ENCODE results near the gene NRP1.
"Not testable (repeated sequence)": the region's sequence is repeated elsewhere in the genome, so short reads cannot be mapped to it uniquely, and the experiment has no call there.

NRP1 gene

DNA sequence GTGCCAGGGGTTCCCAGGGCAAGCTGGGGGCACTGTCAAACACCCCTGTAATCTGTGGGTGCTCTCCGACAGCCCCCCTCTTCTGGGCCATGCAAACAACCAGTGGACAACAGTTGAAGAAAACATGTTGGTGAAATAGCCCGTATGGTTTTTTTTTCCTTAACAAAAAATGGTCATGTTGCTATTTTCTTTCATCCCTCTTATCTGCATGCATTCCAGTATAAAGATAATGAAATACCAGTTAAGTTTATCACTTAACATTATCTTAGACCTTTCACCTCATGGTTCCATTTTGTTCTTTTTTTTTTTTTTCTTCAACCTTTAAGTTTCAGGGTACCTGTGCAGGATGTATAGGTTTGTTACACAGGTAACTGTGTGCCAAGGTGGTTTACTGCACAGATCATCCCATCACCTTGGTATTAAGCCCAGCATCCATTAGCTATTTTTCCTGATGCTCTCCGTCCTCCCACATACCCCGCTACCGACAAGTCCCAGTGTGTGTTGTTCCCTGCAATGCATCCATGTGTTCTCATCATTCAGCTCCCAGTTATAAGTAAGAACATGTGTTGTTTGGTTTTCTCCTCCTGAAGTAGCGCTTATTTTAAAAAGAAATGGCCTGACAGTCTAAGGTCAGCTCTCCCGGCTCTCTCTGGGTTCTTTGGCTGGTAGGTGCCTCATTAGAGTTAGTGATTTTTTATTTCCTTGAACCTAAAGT lies 110.1 kb downstream of the NRP1 start:
- no peak overlapping the region for H3K4me3 ChIP-seq (ENCODE audit: low read depth, low read length)
- no peaks in the 10 kb centered on the region for H3K36me3 ChIP-seq
- DNase-seq, result no peak
- TF ChIP-seq, protein P1, sequence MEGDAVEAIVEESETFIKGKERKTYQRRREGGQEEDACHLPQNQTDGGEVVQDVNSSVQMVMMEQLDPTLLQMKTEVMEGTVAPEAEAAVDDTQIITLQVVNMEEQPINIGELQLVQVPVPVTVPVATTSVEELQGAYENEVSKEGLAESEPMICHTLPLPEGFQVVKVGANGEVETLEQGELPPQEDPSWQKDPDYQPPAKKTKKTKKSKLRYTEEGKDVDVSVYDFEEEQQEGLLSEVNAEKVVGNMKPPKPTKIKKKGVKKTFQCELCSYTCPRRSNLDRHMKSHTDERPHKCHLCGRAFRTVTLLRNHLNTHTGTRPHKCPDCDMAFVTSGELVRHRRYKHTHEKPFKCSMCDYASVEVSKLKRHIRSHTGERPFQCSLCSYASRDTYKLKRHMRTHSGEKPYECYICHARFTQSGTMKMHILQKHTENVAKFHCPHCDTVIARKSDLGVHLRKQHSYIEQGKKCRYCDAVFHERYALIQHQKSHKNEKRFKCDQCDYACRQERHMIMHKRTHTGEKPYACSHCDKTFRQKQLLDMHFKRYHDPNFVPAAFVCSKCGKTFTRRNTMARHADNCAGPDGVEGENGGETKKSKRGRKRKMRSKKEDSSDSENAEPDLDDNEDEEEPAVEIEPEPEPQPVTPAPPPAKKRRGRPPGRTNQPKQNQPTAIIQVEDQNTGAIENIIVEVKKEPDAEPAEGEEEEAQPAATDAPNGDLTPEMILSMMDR (IDR thresholded peaks at IDR 0.05; ENCODE audit: low read depth, low read length), result no peak
- H3K27me3 ChIP-seq (ENCODE audit: insufficient read depth, low read depth, severe bottlenecking), result no peaks in the 10 kb centered on the region
- no peaks in the 10 kb centered on the region for H3K9me3 ChIP-seq (ENCODE audit: severe bottlenecking)
- no peak overlapping the region for H3K27ac ChIP-seq

DNA sequence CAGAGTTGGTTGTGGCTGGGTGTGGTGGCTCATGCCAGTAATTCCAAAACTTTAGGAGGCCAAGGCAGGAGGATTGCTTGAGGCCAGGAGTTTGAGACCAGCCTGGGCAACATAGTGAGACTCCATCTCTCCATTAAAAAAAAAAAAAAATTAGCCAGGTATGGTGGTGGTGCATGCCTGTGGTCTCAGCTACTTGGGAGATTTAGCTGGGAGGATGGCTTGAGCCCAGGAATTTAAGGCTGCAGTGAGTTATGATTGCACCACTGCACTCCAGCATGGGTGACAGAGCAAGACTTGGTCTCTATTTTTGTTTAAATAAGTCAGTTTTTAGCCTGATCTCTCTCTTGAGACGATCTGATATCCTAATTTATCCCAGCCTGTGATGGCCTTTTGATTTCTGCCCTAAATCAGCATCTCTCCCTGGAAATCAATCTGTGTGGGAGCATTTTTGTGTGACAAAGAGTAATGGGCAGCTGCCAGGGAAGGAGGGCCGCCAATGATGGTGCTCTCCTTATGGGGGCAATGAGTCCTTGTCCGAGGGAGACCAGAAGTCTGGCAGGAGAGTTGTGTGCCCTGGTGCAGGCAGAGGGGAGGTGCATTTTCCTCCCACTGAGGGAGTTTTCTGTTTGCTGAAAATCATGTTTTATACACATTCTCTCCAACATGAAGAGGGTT lies 111.0 kb downstream of the NRP1 start:
- TF ChIP-seq, protein P1 (IDR thresholded peaks at IDR 0.05; ENCODE audit: low read depth, low read length), result no peak
- no peak overlapping the region for H3K4me3 ChIP-seq (ENCODE audit: low read depth, low read length)
- no peak overlapping the region for H3K27ac ChIP-seq
- no peaks in the 10 kb centered on the region for H3K9me3 ChIP-seq (ENCODE audit: severe bottlenecking)
- no peaks in the 10 kb centered on the region for H3K27me3 ChIP-seq (ENCODE audit: insufficient read depth, low read depth, severe bottlenecking)
- DNase-seq, result no peak
- H3K36me3 ChIP-seq, result no peaks in the 10 kb centered on the region

DNA sequence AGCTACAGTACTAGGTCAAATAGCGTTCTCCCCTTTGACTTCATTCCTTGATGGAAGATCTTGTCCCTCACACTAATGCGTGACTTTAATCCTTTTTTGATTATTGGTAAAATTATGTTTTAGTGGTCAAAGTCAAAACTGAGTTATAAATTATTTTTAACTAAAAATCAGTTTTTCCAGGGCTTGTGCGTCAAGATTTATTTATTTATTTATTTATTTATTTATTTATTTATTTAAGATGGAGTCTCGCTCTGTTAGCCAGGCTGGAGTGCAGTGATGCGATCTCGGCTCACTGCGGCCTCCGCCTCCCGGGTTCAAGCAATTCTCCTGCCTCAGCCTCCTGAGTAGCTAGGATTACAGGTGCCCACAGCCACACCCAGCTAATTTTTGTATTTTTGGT lies 112.2 kb downstream of the NRP1 start:
- not testable (repeated sequence) for H3K36me3 ChIP-seq

DNA sequence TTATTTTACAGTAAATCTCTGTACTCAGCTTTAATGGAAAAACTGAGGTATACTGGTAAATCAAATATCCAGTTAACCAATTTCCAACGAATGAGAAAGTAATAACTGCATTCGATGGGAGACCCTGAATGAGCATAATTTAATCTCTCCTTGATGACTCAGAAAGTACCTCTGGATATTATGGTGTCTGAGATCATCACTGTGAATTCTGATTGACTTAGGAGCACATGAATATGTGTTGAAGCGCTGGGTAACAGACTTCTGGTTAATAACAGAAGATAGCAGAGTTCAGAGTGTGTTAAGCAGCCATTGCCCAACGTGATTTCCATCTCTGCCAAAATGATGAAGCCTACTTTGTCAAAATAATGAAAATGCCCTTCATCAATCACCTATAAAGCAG lies 116.6 kb downstream of the NRP1 start:
- Histone ChIP-seq H3K27me3 (ENCODE audit: insufficient read depth, low read depth, severe bottlenecking) (no peaks in the 10 kb centered on the region), H3K36me3 (no peaks in the 10 kb centered on the region), H3K9me3 (ENCODE audit: severe bottlenecking) (no peaks in the 10 kb centered on the region), H3K4me3 (ENCODE audit: low read depth, low read length) (no peak overlapping the region), H3K27ac (no peak overlapping the region)
- no peak for DNase-seq
- TF ChIP-seq, protein P1 (IDR thresholded peaks at IDR 0.05; ENCODE audit: low read depth, low read length), result no peak

More for the DNA sequence above, 112.2 kb downstream of the NRP1 start:
- not testable (repeated sequence) for DNase-seq; H3K9me3 ChIP-seq (ENCODE audit: severe bottlenecking); H3K4me3 ChIP-seq (ENCODE audit: low read depth, low read length); H3K27me3 ChIP-seq (ENCODE audit: insufficient read depth, low read depth, severe bottlenecking); H3K27ac ChIP-seq

DNA sequence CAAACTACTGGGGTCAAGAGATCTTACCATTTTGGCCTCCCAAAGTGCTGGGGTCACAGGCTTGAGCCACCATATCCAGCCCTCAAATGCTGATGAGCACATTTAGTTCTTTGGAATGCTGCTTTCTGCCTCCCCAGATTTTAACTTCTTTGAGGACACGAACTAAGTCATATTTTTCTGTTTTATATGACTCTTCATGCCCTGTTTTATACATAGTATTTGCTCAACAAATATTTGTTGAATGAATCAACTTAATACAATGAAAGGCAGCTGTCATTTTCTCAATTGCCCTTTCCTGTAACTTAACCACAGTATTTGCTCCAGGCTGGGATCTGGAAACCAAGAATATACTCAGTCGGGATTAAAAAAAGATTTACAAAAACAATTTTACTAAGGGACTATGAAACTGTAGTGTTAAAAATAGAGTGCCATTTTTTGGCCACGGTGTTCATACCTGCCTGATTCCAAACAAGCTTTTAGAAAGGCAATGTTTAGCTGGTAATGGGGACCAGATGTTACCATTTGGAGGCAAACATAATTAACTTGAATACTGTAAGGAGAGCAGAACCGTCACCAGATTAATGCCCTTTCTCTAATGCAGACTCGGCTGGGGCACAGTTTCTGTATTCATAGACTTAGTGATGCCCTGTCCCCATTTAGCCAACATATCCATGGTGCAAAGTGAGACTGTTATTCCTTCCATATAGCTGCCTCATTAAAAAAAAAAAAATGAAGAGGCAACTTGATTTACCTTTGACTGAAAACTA lies 117.6 kb downstream of the NRP1 start:
- TF ChIP-seq, protein P1 (IDR thresholded peaks at IDR 0.05; ENCODE audit: low read depth, low read length), result no peak
- no peaks in the 10 kb centered on the region for H3K36me3 ChIP-seq
- H3K27me3 ChIP-seq (ENCODE audit: insufficient read depth, low read depth, severe bottlenecking), result no peaks in the 10 kb centered on the region
- DNase-seq, result no peak
- H3K9me3 ChIP-seq (ENCODE audit: severe bottlenecking), result no peaks in the 10 kb centered on the region
- H3K4me3 ChIP-seq (ENCODE audit: low read depth, low read length), result no peak overlapping the region
- H3K27ac ChIP-seq, result no peak overlapping the region

DNA sequence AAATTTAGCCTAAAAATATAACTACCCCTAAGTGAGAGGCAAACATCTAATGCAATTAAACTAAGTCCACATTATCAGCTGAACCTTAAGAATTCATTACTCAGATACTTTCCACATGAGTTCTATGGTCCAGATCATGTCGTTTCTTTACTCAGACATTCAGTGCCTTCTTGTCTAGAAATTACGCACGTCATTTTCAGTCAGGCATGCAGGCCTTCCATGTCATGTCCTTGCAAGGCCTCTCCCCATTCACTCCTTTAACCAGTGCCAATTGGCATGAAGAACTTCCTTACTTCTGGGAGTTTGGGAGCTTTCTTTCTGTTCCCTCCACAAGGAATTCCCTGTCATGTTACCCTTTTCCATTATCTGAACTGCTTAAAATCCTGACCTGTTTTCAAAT lies 118.8 kb downstream of the NRP1 start:
- Histone ChIP-seq H3K4me3 (ENCODE audit: low read depth, low read length) (no peak overlapping the region), H3K27ac (no peak overlapping the region), H3K27me3 (ENCODE audit: insufficient read depth, low read depth, severe bottlenecking) (no peaks in the 10 kb centered on the region), H3K9me3 (ENCODE audit: severe bottlenecking) (no peaks in the 10 kb centered on the region), H3K36me3 (no peaks in the 10 kb centered on the region)
- no peak for DNase-seq
- TF ChIP-seq, protein P1 (IDR thresholded peaks at IDR 0.05; ENCODE audit: low read depth, low read length), result no peak

All from WERI-Rb-1 (cell line).